Fibroblast of lung (primary cell): Measurements from ENCODE around the gene RIBC1. TPM values are rescaled to one million over a fixed set of nuclear protein-coding genes. Genes with fewer than 3 reads are reported as not detected.

Experiments used
- DNase-seq, 2 donors: peaks; one replicate each; pipeline versions ENCODE4 v3.0.0 to v3.0.0-alpha.2; 2010; ENCODE audit warnings: low read depth in 2 of 2
- H2AFZ ChIP-seq: 2 replicates; pipeline ENCODE4 v1.5.1; 2012; ENCODE audit warnings: low read length, control low read depth, inconsistent platforms
- H3K27ac ChIP-seq: 2 replicates; pipeline ENCODE4 v1.5.1; 2011; ENCODE audit warnings: low read length, control low read depth; ENCODE audit not compliant: insufficient read depth
- H3K27me3 ChIP-seq: 2 replicates; pipeline ENCODE4 v1.5.1; 2011; ENCODE audit warnings: mild to moderate bottlenecking, low read length; ENCODE audit not compliant: control insufficient read depth, insufficient read depth
- H3K36me3 ChIP-seq: 2 replicates; pipeline ENCODE4 v1.5.1; 2011; ENCODE audit warnings: low read length; ENCODE audit not compliant: control insufficient read depth, insufficient read depth
- H3K4me1 ChIP-seq: 2 replicates; pipeline ENCODE4 v1.5.1; 2011; ENCODE audit warnings: low read length; ENCODE audit not compliant: control insufficient read depth, insufficient read depth; ENCODE audit errors: extremely low read depth
- H3K4me2 ChIP-seq: 2 replicates; pipeline ENCODE4 v1.5.1; 2011; ENCODE audit warnings: low read length, control low read depth; ENCODE audit not compliant: insufficient read depth; ENCODE audit errors: extremely low read depth
- H3K4me3 ChIP-seq, 4 experiments: fragments of 200-600 bp in 1 of 4; sonication (generic) in 1 of 4; replicated peaks in 1 of 4; 2 replicates each; pipeline ENCODE4 v1.5.1; 2011 to 2016; ENCODE audit warnings: low read length in 4 of 4, low read depth in 3 of 4, mild to moderate bottlenecking in 3 of 4, control low read depth in 2 of 4, inconsistent platforms in 1 of 4, mixed read lengths in 1 of 4; ENCODE audit not compliant: insufficient read depth in 1 of 4; ENCODE audit errors: control extremely low read depth in 1 of 4
- H3K79me2 ChIP-seq: 2 replicates; pipeline ENCODE4 v1.5.1; 2012; ENCODE audit warnings: mild to moderate bottlenecking, low read length, inconsistent platforms; ENCODE audit not compliant: control insufficient read depth, insufficient read depth
- H3K9ac ChIP-seq: 2 replicates; pipeline ENCODE4 v1.5.1; 2011; ENCODE audit warnings: mild to moderate bottlenecking, low read length, control low read depth; ENCODE audit not compliant: insufficient read depth
- H3K9me3 ChIP-seq: 2 replicates; pipeline ENCODE4 v1.5.1; 2012; ENCODE audit warnings: low read depth, low read length; ENCODE audit not compliant: control insufficient read depth, insufficient read depth
- H4K20me1 ChIP-seq: 2 replicates; pipeline ENCODE4 v1.5.1; 2011; ENCODE audit warnings: low read length; ENCODE audit not compliant: control insufficient read depth, insufficient read depth; ENCODE audit errors: extremely low read depth
- EZH2 ChIP-seq: IDR thresholded peaks from 2 replicates; pipeline ENCODE4 v1.5.1; 2012; ENCODE audit warnings: low read length, control low read depth, mild to moderate bottlenecking; ENCODE audit errors: missing control alignments
- polyA plus RNA-seq, 2 donors: library from polyadenylated mRNA; depleted of rRNA in 1 of 2; stranded (reverse) in 1 of 2; unstranded in 1 of 2; fragments of >200 nt; gene quantifications; 2 replicates each; pipeline ENCODE4 v1.2.1, GENCODE V29; 2011 to 2012; ENCODE audit warnings: missing spikeins in 1 of 2
- total RNA-seq: library from RNA; depleted of rRNA; stranded (reverse); fragments of >200 nt; gene quantifications from 2 replicates; pipeline ENCODE4 v1.2.1, GENCODE V29; 2014
- TF ChIP-seq, protein P1 (sequence below), 2 donors: IDR thresholded peaks in 1 of 2; conservative IDR thresholded peaks in 1 of 2; 1 replicate in 1 of 2; 2 replicates in 1 of 2; pipeline ENCODE4 v1.5.1; 2011 to 2012; ENCODE audit warnings: low read length in 2 of 2, control low read depth in 1 of 2, inconsistent platforms in 1 of 2, low read depth in 1 of 2, mild to moderate bottlenecking in 1 of 2

Gene RIBC1
- total and polyA plus RNA-seq, 2 donors (not counting 1 experiment from before 2014, with no cell fraction given), result 0.15 to 1.3 TPM

DNA sequence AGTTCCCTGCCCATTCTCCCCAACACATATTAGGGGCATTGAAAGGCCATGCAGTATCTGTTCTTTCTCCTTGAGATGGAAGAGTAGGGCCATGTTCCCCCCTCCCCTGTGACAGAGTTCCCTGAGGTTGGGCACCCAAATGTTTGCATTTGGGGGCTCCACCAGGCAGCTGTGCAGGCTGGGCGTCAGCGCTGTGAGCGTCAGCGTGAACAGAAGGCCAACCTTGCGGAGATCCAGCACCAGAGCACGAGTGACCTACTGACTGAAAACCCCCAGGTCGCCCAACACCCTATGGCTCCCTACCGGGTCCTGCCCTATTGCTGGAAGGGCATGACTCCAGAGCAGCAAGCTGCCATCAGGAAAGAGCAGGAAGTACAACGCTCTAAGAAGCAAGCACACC, 7.6 kb downstream of the RIBC1 start:
- peaks cover 9% of the 10 kb centered on the region for H3K36me3 ChIP-seq
- no peak overlapping the region for H2AFZ ChIP-seq
- peaks cover 8% of the 10 kb centered on the region for H3K79me2 ChIP-seq
- no peaks in the 10 kb centered on the region for H3K27me3 ChIP-seq
- H3K27ac ChIP-seq, result no peak overlapping the region
- H3K4me1 ChIP-seq, result no peaks in the 10 kb centered on the region
- no peak overlapping the region for H3K4me2 ChIP-seq
- no peak for DNase-seq
- TF ChIP-seq, protein P1, sequence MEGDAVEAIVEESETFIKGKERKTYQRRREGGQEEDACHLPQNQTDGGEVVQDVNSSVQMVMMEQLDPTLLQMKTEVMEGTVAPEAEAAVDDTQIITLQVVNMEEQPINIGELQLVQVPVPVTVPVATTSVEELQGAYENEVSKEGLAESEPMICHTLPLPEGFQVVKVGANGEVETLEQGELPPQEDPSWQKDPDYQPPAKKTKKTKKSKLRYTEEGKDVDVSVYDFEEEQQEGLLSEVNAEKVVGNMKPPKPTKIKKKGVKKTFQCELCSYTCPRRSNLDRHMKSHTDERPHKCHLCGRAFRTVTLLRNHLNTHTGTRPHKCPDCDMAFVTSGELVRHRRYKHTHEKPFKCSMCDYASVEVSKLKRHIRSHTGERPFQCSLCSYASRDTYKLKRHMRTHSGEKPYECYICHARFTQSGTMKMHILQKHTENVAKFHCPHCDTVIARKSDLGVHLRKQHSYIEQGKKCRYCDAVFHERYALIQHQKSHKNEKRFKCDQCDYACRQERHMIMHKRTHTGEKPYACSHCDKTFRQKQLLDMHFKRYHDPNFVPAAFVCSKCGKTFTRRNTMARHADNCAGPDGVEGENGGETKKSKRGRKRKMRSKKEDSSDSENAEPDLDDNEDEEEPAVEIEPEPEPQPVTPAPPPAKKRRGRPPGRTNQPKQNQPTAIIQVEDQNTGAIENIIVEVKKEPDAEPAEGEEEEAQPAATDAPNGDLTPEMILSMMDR (conservative IDR thresholded peaks at IDR 0.05 in 1 of 2, IDR thresholded peaks at IDR 0.05 in 1 of 2; ENCODE audit: low read depth in 1 of 2, low read length in 2 of 2), result no peak
- no peak for TF ChIP-seq EZH2
- no peaks in the 10 kb centered on the region for H4K20me1 ChIP-seq
- H3K9me3 ChIP-seq, result no peaks in the 10 kb centered on the region
- no peak overlapping the region for H3K4me3 ChIP-seq
- no peak overlapping the region for H3K9ac ChIP-seq

GRCh38 chrX:53433651-53434639, 11.3 kb downstream of the RIBC1 start, which contains the start of gene HSD17B10:
HSD17B10 (minus strand) TSS chrX:53434370; CDS start chrX:53434345, 25 bp downstream.
- TF ChIP-seq EZH2, result no peak
- TF ChIP-seq, protein P1 (conservative IDR thresholded peaks at IDR 0.05 in 1 of 2, IDR thresholded peaks at IDR 0.05 in 1 of 2; ENCODE audit: low read depth in 1 of 2, low read length in 2 of 2), result no peak
- peaks cover 9% of the 10 kb centered on the region for H3K36me3 ChIP-seq
- H3K79me2 ChIP-seq, result peaks cover 8% of the 10 kb centered on the region
- no peaks in the 10 kb centered on the region for H3K27me3 ChIP-seq
- H3K4me2 ChIP-seq, result peak within 1 kb of the TSS; percentile 64
- no peaks in the 10 kb centered on the region for H3K4me1 ChIP-seq
- peak within 1 kb of the TSS; percentile 91 for H2AFZ ChIP-seq
- peak within 1 kb of the TSS; percentile 68 for H3K27ac ChIP-seq
- peak within 1 kb of the TSS; percentile 72 to 84 (median 77) for H3K4me3 ChIP-seq
- H4K20me1 ChIP-seq, result no peaks in the 10 kb centered on the region
- H3K9ac ChIP-seq, result peak within 1 kb of the TSS; percentile 71
- peak; percentile 68 to 81 for DNase-seq
- H3K9me3 ChIP-seq, result no peaks in the 10 kb centered on the region

DNA sequence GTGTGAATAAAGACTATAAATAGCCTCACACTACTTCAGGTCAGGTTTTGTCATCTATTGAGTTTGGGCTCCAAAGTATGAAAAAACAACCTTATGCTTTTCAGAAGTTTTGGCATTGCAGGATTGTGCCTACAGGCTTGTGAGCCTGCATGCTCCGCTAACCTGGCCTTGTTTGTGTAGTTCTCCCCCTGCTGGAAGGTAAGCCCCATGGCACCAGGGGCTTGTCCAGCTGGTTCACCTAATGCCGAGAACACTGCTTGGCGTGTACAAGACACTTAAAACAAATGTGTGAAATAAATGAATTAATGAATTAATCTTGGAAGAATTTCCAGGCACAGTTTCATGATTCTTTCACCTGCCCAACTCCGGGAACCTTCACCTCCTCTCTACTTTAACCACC, 13.3 kb downstream of the RIBC1 start:
- TF ChIP-seq, protein P1 (conservative IDR thresholded peaks at IDR 0.05 in 1 of 2, IDR thresholded peaks at IDR 0.05 in 1 of 2; ENCODE audit: low read depth in 1 of 2, low read length in 2 of 2), result peak; percentile 58 to 81
- TF ChIP-seq EZH2, result no peak
- peak; percentile 64 to 66 for DNase-seq
- H3K79me2 ChIP-seq, result peaks cover 8% of the 10 kb centered on the region

More for the DNA sequence above, 13.3 kb downstream of the RIBC1 start:
- Histone ChIP-seq H2AFZ (no peak overlapping the region), H3K27ac (no peak overlapping the region), H3K9ac (no peak overlapping the region), H3K9me3 (no peaks in the 10 kb centered on the region), H3K27me3 (no peaks in the 10 kb centered on the region), H3K36me3 (peaks cover 9% of the 10 kb centered on the region), H3K4me1 (no peaks in the 10 kb centered on the region), H3K4me3 (no peak overlapping the region), H3K4me2 (no peak overlapping the region), H4K20me1 (no peaks in the 10 kb centered on the region)
